Measurements from ENCODE around the gene ZNF503. TPM values are rescaled to one million over a fixed set of nuclear protein-coding genes. Genes with fewer than 3 reads are reported as not detected.

Gene ZNF503
- total and polyA plus RNA-seq, 8 donors = 13.8 to 41.2 (median 23.4) TPM

DNA sequence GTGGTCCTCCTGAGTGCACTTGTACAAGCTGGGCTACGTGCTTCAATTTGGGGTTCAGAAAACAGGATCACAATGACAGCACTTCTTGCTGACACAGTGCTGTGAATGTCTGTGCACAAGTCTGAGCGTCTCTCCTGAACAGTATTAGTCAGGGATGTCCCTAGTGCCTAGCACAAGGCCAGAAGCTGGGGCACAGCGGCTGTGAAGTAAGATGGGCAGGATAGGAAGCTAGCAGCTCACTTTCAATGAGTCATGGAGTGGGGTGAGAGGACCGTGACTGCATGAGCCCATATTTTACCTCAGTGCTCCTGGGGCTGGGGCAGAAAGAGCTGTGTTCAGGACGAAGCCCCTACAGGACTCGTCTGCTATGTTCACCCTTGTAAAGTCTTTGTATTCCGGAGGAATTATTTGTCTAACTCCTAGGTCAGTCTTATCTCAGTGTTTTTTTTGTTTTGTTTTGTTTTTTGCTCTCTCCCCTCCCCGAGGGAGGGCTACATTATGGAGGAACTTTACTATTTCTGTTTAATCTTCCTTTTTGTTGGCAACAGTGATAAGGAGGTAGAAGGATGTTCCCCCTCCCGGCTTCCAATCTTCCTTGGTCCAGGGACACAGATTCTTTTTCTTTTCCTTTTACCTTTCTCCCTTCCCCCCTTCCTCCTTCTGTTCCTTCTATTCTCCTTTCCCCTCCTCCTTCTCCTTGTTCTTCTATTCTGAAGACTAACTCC is 27.0 kb upstream of the ZNF503 start:
- H3K27me3 ChIP-seq = no peaks in the 10 kb centered on the region
- peak in 1 of 4 donors; percentile 15 for ATAC-seq
- no peaks in the 10 kb centered on the region for H3K36me3 ChIP-seq
- WGBS, 2 donors = 56 to 65% methylated on average over 9 of the region's 9 CpGs
- no peaks in the 10 kb centered on the region for H3K9me3 ChIP-seq
- peak overlapping the region in 2 of 4 donors; percentile 10 to 88 for H3K27ac ChIP-seq
- H3K4me3 ChIP-seq = no peak overlapping the region
- DNase-seq = peak in 1 of 6 donors; percentile 31
- TF ChIP-seq, protein P1, sequence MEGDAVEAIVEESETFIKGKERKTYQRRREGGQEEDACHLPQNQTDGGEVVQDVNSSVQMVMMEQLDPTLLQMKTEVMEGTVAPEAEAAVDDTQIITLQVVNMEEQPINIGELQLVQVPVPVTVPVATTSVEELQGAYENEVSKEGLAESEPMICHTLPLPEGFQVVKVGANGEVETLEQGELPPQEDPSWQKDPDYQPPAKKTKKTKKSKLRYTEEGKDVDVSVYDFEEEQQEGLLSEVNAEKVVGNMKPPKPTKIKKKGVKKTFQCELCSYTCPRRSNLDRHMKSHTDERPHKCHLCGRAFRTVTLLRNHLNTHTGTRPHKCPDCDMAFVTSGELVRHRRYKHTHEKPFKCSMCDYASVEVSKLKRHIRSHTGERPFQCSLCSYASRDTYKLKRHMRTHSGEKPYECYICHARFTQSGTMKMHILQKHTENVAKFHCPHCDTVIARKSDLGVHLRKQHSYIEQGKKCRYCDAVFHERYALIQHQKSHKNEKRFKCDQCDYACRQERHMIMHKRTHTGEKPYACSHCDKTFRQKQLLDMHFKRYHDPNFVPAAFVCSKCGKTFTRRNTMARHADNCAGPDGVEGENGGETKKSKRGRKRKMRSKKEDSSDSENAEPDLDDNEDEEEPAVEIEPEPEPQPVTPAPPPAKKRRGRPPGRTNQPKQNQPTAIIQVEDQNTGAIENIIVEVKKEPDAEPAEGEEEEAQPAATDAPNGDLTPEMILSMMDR (IDR thresholded peaks at IDR 0.05) = no peak
- no peak for FAIRE-seq
- H3K4me1 ChIP-seq = peaks cover 9 to 45% (median 34%) of the 10 kb centered on the region in 3 donors
- intact Hi-C loops (cut with DNase I) = no loop called here

DNA sequence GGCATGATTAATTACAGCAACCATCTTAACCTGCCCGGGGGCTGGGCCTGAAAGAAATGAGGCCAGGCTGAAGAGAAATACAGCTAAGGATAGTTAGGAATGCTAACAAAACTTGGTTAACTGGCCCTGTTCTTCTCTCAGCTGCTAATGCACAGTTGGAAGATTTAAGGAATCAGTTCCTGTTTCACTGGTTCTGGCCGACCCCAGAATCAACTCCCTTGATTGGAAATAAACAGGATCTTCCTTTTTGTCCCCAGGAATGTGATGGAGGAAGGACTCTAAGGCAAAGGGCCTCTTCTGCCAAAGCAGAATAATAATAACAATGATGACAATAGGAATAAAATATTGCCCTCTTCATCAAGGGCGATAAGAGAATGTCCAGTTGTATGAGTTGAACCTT is 26.4 kb upstream of the ZNF503 start:
- ATAC-seq = no peak

DNA sequence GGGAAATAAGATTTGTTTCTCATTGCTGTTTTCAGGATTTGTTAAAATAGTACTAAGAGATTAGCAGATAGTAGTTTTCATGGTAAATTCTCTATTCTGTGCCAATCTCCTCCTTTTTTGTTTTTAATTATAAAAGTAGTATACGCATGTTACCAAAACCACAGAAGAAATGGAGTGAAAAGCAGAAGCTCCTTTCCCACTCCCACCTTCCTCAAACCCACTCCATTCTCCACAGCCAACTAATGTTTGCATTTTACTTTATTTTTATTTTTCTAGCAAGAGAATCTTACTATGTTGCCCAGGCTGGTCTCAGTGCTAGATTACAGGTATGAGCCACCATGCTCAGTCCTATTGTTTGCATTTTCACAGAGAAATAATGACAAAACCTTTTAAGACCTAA is 25.3 kb upstream of the ZNF503 start:
- FAIRE-seq (no peak), DNase-seq (no peak), ATAC-seq (no peak)
- WGBS, 2 donors = 98 to 100% methylated on average over 1 of the region's 1 CpG
- no peaks in the 10 kb centered on the region for H3K9me3 ChIP-seq
- peaks cover 9 to 37% (median 34%) of the 10 kb centered on the region in 3 donors for H3K4me1 ChIP-seq
- no peak overlapping the region for H3K4me3 ChIP-seq
- no peak overlapping the region for H3K27ac ChIP-seq
- no peaks in the 10 kb centered on the region for H3K36me3 ChIP-seq
- TF ChIP-seq, protein P1 (IDR thresholded peaks at IDR 0.05) = no peak
- intact Hi-C loops (cut with DNase I) = no loop called here
- no peaks in the 10 kb centered on the region for H3K27me3 ChIP-seq

More for the DNA sequence above, 26.4 kb upstream of the ZNF503 start:
- H3K36me3 ChIP-seq = no peaks in the 10 kb centered on the region
- H3K4me3 ChIP-seq = no peak overlapping the region
- FAIRE-seq (no peak), DNase-seq (no peak)
- no peaks in the 10 kb centered on the region for H3K9me3 ChIP-seq
- 77 to 86% methylated on average over 3 of the region's 3 CpGs for WGBS, 2 donors
- intact Hi-C loops (cut with DNase I) = no loop called here
- H3K4me1 ChIP-seq = peaks cover 9 to 45% (median 34%) of the 10 kb centered on the region in 3 donors
- H3K27me3 ChIP-seq = no peaks in the 10 kb centered on the region
- TF ChIP-seq, protein P1 (IDR thresholded peaks at IDR 0.05) = no peak
- peak overlapping the region in 1 of 4 donors; percentile 88 for H3K27ac ChIP-seq

DNA sequence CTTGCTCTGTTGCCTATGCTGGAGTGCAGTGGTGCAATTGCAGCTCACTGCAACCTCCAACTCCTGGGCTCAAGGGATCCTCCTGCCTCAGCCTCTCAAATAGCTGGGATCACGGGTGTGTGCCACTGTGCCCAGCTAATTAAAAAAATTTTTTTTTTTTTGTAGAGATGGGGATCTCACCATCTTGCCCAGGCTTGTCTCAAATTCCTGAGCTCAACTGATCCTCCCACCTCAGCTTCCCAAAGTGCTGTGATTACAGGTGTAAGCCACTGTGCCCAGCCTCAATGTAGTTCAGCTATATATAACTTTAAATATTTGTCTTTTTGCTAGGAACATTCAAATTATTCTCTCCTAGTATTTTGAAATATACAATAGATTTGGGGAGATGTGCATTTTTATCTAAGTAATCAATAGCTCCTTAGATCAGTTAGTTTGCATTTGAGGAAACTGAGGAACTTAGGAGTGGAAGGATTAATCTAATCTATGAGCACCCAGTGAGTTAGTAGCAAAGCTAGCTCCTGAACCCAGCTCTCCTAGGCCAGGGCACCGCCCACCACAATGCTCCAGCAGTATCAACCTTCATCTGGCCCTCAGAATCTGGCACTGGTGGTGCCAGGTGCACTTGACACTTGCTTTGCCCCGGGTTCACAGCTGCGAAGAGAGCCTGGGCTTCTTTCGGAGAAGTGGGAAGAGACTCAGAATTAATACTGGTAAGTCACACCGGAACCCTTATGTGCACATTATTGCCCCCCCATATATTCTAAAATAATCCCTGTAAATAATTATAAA is 23.9 kb upstream of the ZNF503 start:
- H3K4me1 ChIP-seq = peaks cover 9 to 33% (median 30%) of the 10 kb centered on the region in 3 donors
- H3K27ac ChIP-seq = no peak overlapping the region
- ATAC-seq = peak; percentile 69 to 86 (median 78)
- 50 to 54% methylated on average over 6 of the region's 6 CpGs for WGBS, 2 donors
- no peak overlapping the region for H3K4me3 ChIP-seq
- H3K9me3 ChIP-seq = no peaks in the 10 kb centered on the region
- intact Hi-C loops (cut with DNase I) = no loop called here
- H3K27me3 ChIP-seq = no peaks in the 10 kb centered on the region
- no peak for FAIRE-seq
- TF ChIP-seq, protein P1 (IDR thresholded peaks at IDR 0.05) = no peak
- no peaks in the 10 kb centered on the region for H3K36me3 ChIP-seq
- peak; percentile 68 to 86 (median 74) for DNase-seq

All from pancreas (tissue), 10 donors.